GM06990 (cell line): Measurements from ENCODE around the gene KIF2A.

Experiments
- DNase-seq: peaks from one replicate; pipeline ENCODE4 v3.0.0-alpha.2; 2011; ENCODE audit not compliant: insufficient read length; ENCODE audit errors: extremely low read depth
- H3K27me3 ChIP-seq: replicated peaks from 2 replicates; pipeline ENCODE4 v1.6.0; 2011; ENCODE audit warnings: low read length; ENCODE audit not compliant: control insufficient read depth, insufficient read depth
- H3K36me3 ChIP-seq: 2 replicates; pipeline ENCODE4 v1.5.1; 2011; ENCODE audit warnings: low read length; ENCODE audit not compliant: control insufficient read depth, insufficient read depth
- H3K4me3 ChIP-seq: replicated peaks from 2 replicates; pipeline ENCODE4 v1.5.1; 2011; ENCODE audit warnings: low read depth, mild to moderate bottlenecking, control low read depth, low read length
- CTCF ChIP-seq: IDR thresholded peaks from 2 replicates; pipeline ENCODE4 v1.5.1; 2011; ENCODE audit warnings: low read length, control low read depth, mild to moderate bottlenecking, inconsistent platforms; ENCODE audit not compliant: insufficient read depth, poor library complexity, severe bottlenecking

Gene KIF2A

GRCh38 chr5:62322484-62322883, 16.5 kb downstream of the KIF2A start:
- no peak for DNase-seq
- Histone ChIP-seq H3K27me3 (no peaks in the 10 kb centered on the region), H3K4me3 (no peak overlapping the region), H3K36me3 (peaks cover 2% of the 10 kb centered on the region)
- TF ChIP-seq CTCF: no peak

GRCh38 chr5:62326302-62326701, 20.3 kb downstream of the KIF2A start:
- DNase-seq: no peak
- no peak for TF ChIP-seq CTCF
- Histone ChIP-seq H3K36me3 (peaks cover 2% of the 10 kb centered on the region), H3K4me3 (no peak overlapping the region), H3K27me3 (no peaks in the 10 kb centered on the region)

GRCh38 chr5:62326702-62327101, 20.7 kb downstream of the KIF2A start:
- H3K27me3 ChIP-seq: no peaks in the 10 kb centered on the region
- no peak for TF ChIP-seq CTCF
- H3K36me3 ChIP-seq: peaks cover 2% of the 10 kb centered on the region
- DNase-seq: no peak
- no peak overlapping the region for H3K4me3 ChIP-seq

- DNase-seq: no peak
- Histone ChIP-seq H3K27me3 (no peaks in the 10 kb centered on the region), H3K36me3 (no peaks in the 10 kb centered on the region), H3K4me3 (no peak overlapping the region)
- TF ChIP-seq CTCF: no peak
Observed at GRCh38 chr5:62327138-62328053, 21.4 kb downstream of the KIF2A start.

GRCh38 chr5:62328772-62329491, 22.9 kb downstream of the KIF2A start:
- TF ChIP-seq CTCF: no peak
- H3K27me3 ChIP-seq: no peaks in the 10 kb centered on the region
- DNase-seq: no peak
- peaks cover 2% of the 10 kb centered on the region for H3K36me3 ChIP-seq
- H3K4me3 ChIP-seq: no peak overlapping the region
